CD4-positive, CD25-positive, alpha-beta regulatory T cell (primary cell): ENCODE measurements around the gene AGBL1. TPM values are rescaled to one million over a fixed set of nuclear protein-coding genes. Genes with fewer than 3 reads are reported as not detected.

Source experiments
- ATAC-seq, 2 donors: fragments of 150-1000 bp; cut with Tn5 transposase; one replicate each; pipeline ENCODE4 v1.10.0; 2021; ENCODE audit warnings: low read depth in 2 of 2, moderate number of reproducible peaks in 2 of 2, moderate library complexity in 1 of 2
- DNase-seq, 3 donors: peaks; one replicate each; pipeline versions ENCODE4 v3.0.0 to v3.0.0-alpha.2; 2012 to 2022; ENCODE audit warnings: mixed read lengths in 1 of 3
- H3K27ac ChIP-seq: one replicate; pipeline ENCODE4 v1.7.0; 2013; ENCODE audit warnings: mild to moderate bottlenecking, low read length; ENCODE audit not compliant: insufficient read depth, poor library complexity, severe bottlenecking
- H3K27me3 ChIP-seq: one replicate; pipeline ENCODE4 v1.7.0; 2013; ENCODE audit warnings: low read length; ENCODE audit not compliant: control insufficient read depth, insufficient read depth
- H3K36me3 ChIP-seq: one replicate; pipeline ENCODE4 v1.7.0; 2013; ENCODE audit warnings: mild to moderate bottlenecking, low read length, moderate library complexity; ENCODE audit not compliant: control insufficient read depth, insufficient read depth
- H3K4me1 ChIP-seq: 2 replicates; pipeline ENCODE4 v1.7.0; 2013; ENCODE audit warnings: mild to moderate bottlenecking, low read length; ENCODE audit not compliant: insufficient read depth, control insufficient read depth, poor library complexity, severe bottlenecking
- H3K4me3 ChIP-seq: one replicate; pipeline ENCODE4 v1.7.0; 2013; ENCODE audit warnings: low read depth, mild to moderate bottlenecking, low read length, moderate library complexity
- H3K9me3 ChIP-seq, 2 experiments: 1 replicate in 1 of 2; 2 replicates in 1 of 2; pipeline ENCODE4 v1.7.0; 2013; ENCODE audit warnings: low read length in 2 of 2, mild to moderate bottlenecking in 1 of 2, moderate library complexity in 1 of 2; ENCODE audit not compliant: control insufficient read depth in 2 of 2
- H3K27ac Mint-ChIP-seq, 3 donors: one replicate each; pipeline ENCODE4 v1.8.0; 2020 to 2022; ENCODE audit warnings: mild to moderate bottlenecking in 3 of 3, mixed read lengths in 3 of 3, moderate library complexity in 2 of 3
- H3K27me3 Mint-ChIP-seq: one replicate; pipeline ENCODE4 v1.8.0; 2022; ENCODE audit warnings: mild to moderate bottlenecking, mixed read lengths
- H3K36me3 Mint-ChIP-seq: one replicate; pipeline ENCODE4 v1.8.0; 2020; ENCODE audit warnings: mixed read lengths
- H3K4me1 Mint-ChIP-seq, 4 donors: one replicate each; pipeline ENCODE4 v1.8.0; 2020 to 2022; ENCODE audit warnings: mixed read lengths in 4 of 4, mild to moderate bottlenecking in 1 of 4
- H3K4me3 Mint-ChIP-seq, 4 donors: one replicate each; pipeline ENCODE4 v1.8.0; 2020 to 2022; ENCODE audit warnings: mild to moderate bottlenecking in 4 of 4, mixed read lengths in 4 of 4, moderate library complexity in 3 of 4
- H3K9me3 Mint-ChIP-seq, 7 donors: one replicate each; pipeline ENCODE4 v1.8.0; 2020 to 2022; ENCODE audit warnings: mixed read lengths in 7 of 7, mild to moderate bottlenecking in 3 of 7, moderate library complexity in 2 of 7
- polyA plus RNA-seq, 4 donors: library from polyadenylated mRNA; unstranded; fragments of 300-500 nt; fragmentation: Illumina TruSeq; gene quantifications; one replicate each; pipeline ENCODE4 v1.2.3, GENCODE V29; 2021
- total RNA-seq: library from RNA; stranded (reverse); gene quantifications from one replicate; pipeline ENCODE4 v1.2.3, GENCODE V29; 2022

The AGBL1 gene
- total and polyA plus RNA-seq, 5 donors from 2014 or later = not detected

DNA sequence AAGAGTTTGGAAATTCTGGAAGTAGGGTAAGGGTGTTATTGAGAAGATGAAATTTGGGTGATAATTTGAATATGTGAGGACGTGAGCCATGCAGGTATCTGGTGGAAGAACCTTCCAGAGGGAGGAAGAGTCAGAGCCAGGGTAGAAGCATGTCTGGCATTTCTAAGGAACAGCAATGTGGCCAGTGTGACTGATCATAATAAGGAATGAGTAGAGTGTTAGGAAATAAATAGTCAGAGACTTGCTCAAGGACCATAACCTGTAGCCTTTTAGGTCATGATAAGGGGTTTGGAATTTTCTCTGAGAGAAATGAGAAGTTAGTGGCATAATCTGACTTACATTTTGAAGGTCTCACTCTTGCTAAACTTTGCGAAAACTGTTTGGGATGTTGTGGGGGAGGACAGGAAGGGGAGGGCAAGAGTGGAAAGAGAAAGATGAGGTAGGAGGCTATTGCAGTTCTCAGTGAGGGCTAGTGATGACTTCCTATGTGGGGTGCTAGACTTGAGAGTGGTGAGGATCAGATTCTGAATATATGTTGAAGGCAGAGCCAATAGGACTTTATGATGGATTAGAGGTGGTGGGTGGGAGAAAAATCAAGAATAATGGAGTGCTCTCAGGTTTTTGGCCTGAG is 568.3 kb downstream of the AGBL1 start:
- Histone ChIP-seq H3K9me3 (no peaks in the 10 kb centered on the region), H3K4me3 (no peak overlapping the region), H3K27ac (no peak overlapping the region), H3K27me3 (no peaks in the 10 kb centered on the region), H3K4me1 (peaks cover 10% of the 10 kb centered on the region), H3K36me3 (no peaks in the 10 kb centered on the region)
- no peak for ATAC-seq
- H3K27me3 Mint-ChIP-seq = peaks cover 2% of the 10 kb centered on the region
- H3K4me3 Mint-ChIP-seq = no peak overlapping the region
- no peaks in the 10 kb centered on the region for H3K36me3 Mint-ChIP-seq
- peaks cover 0 to 21% (median 13%) of the 10 kb centered on the region in 4 donors for H3K4me1 Mint-ChIP-seq
- peaks cover 0 to 2% (median 0%) of the 10 kb centered on the region in 7 donors for H3K9me3 Mint-ChIP-seq
- H3K27ac Mint-ChIP-seq = no peak overlapping the region
- no peak for DNase-seq

DNA sequence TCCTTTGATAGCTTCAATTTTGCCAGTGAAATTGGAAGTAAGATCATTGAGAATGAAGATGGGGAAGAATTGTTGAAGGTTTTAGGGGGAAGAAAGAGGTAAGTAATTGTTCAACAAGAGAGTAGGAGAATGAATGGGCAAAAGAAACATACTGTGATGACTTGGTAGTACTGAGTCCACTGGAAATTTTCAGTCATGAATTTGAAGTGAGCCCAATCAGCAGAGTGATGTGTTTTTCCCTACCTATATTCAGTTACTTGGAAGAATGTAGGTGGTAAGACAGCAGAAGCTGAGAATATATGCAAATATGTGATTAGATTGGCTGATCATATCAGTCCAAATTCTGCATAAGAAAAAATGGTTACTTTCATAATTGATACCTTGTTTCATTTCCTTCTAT is 569.6 kb downstream of the AGBL1 start:
- Histone ChIP-seq H3K27ac (no peak overlapping the region), H3K4me1 (peaks cover 23% of the 10 kb centered on the region), H3K9me3 (no peaks in the 10 kb centered on the region), H3K27me3 (no peaks in the 10 kb centered on the region), H3K36me3 (no peaks in the 10 kb centered on the region), H3K4me3 (no peak overlapping the region)
- no peak overlapping the region for H3K27ac Mint-ChIP-seq
- no peaks in the 10 kb centered on the region for H3K27me3 Mint-ChIP-seq
- no peaks in the 10 kb centered on the region for H3K36me3 Mint-ChIP-seq
- H3K4me1 Mint-ChIP-seq = peaks cover 6 to 35% (median 26%) of the 10 kb centered on the region in 4 donors
- peaks cover 0 to 2% (median 0%) of the 10 kb centered on the region in 7 donors for H3K9me3 Mint-ChIP-seq
- no peak for DNase-seq
- ATAC-seq = no peak
- no peak overlapping the region for H3K4me3 Mint-ChIP-seq

DNA sequence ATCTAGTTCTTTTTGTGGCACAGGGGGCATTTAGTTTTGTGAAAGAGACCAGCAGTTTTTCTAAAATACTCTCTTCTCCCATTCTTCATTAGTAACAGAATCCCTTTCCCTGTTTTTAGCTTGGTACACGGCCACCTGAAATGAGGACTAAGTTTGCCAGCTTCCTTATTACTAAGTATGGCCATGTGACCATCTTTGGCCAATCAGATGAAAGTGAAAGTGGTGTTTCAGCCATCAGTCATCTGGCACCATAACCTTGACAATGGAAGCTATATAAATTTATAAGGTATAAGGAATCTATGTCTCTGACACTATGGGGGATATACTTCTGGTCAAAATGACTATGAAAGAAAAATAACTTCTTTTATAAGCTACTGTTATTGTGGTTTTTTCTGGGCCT is 570.4 kb downstream of the AGBL1 start:
- Mint-ChIP-seq H3K9me3 (peaks cover 0 to 2% (median 0%) of the 10 kb centered on the region in 7 donors), H3K4me1 (peaks cover 6 to 41% (median 31%) of the 10 kb centered on the region in 4 donors), H3K27ac (no peak overlapping the region), H3K27me3 (no peaks in the 10 kb centered on the region), H3K36me3 (no peaks in the 10 kb centered on the region), H3K4me3 (no peak overlapping the region)
- H3K4me3 ChIP-seq = no peak overlapping the region
- no peaks in the 10 kb centered on the region for H3K36me3 ChIP-seq
- no peak overlapping the region for H3K27ac ChIP-seq
- H3K9me3 ChIP-seq = no peaks in the 10 kb centered on the region
- H3K4me1 ChIP-seq = peaks cover 31% of the 10 kb centered on the region
- ATAC-seq = no peak
- H3K27me3 ChIP-seq = no peaks in the 10 kb centered on the region
- peak in 1 of 3 donors; percentile 25 for DNase-seq

DNA sequence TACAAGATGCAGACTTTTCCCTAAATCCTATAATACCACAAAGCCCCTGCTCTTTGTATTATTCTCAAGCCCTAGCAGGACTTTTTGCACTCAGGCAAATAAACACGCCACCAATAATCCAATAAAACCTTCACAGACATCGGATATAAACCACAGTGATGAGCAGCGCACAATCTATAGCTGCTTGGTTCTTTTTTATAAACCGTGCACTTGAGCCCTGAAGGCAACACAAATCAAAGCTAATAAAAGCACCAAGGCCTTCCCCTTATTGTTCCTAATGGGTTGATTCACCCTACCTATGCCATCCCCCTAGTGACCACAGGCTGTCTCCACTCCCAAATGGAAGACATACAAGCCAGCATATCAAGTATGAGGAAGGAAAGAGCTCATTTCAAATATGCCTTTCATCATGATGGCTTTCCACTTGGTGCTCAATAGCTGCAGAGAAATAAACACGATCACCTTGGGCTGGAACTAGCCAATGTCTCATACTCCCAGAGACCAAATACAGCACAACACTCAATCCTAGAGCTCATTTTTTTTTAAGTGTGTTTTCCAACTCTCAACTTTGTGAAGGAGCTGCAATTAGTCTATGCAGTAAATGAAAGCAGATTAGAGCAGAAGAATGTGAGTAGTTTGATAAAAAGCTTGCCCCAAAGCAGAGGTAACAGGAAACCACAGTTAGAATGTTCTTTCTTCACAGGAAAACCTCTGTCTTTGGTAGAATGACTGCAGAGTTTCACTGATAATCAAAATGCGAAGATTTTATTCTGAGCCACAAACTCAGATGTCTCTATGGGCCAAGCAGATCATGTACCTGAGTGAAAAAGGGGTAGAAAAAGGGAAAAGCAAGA is 573.9 kb downstream of the AGBL1 start:
- Mint-ChIP-seq H3K36me3 (no peaks in the 10 kb centered on the region), H3K9me3 (peaks cover 0 to 5% (median 0%) of the 10 kb centered on the region in 7 donors), H3K4me3 (peak overlapping the region; percentile 22 to 75 (median 45)), H3K27me3 (no peaks in the 10 kb centered on the region), H3K4me1 (peaks cover 6 to 41% (median 38%) of the 10 kb centered on the region in 4 donors), H3K27ac (peak overlapping the region; percentile 3 to 86 (median 75))
- peaks cover 31% of the 10 kb centered on the region for H3K4me1 ChIP-seq
- ATAC-seq (peak; percentile 58 to 69), DNase-seq (peak in 2 of 3 donors; percentile 36 to 52)
- H3K27ac ChIP-seq = peak overlapping the region; percentile 30
- H3K36me3 ChIP-seq = no peaks in the 10 kb centered on the region
- peak overlapping the region; percentile 62 for H3K4me3 ChIP-seq
- H3K9me3 ChIP-seq = no peaks in the 10 kb centered on the region
- no peaks in the 10 kb centered on the region for H3K27me3 ChIP-seq

DNA sequence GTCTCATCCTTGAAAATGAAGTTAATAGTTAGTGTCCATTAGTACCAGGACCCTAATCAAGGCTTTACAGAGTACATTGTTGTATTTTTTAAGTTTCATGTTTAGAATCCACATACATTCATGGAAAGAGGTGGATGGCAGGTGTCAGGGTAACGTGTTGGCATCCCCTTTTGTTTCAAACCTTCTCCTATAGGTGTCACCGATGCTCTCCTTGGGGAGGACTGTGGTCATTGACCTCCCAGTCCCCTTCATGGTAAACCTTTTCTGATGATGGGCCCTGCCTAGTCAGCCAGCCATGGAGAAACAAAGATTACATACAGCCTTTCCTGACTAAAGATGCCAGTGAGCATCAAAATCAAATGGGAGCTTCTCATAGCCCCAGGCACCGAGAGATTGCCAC is 574.8 kb downstream of the AGBL1 start:
- Mint-ChIP-seq H3K4me1 (peaks cover 6 to 41% (median 38%) of the 10 kb centered on the region in 4 donors), H3K36me3 (no peaks in the 10 kb centered on the region), H3K27ac (peak overlapping the region in 1 of 3 donors; percentile 47), H3K9me3 (peaks cover 0 to 5% (median 0%) of the 10 kb centered on the region in 7 donors), H3K4me3 (peak overlapping the region in 1 of 4 donors; percentile 75), H3K27me3 (no peaks in the 10 kb centered on the region)
- DNase-seq (no peak), ATAC-seq (no peak)
- no peaks in the 10 kb centered on the region for H3K36me3 ChIP-seq
- peaks cover 31% of the 10 kb centered on the region for H3K4me1 ChIP-seq
- no peaks in the 10 kb centered on the region for H3K27me3 ChIP-seq
- no peak overlapping the region for H3K27ac ChIP-seq
- no peak overlapping the region for H3K4me3 ChIP-seq
- no peaks in the 10 kb centered on the region for H3K9me3 ChIP-seq

DNA sequence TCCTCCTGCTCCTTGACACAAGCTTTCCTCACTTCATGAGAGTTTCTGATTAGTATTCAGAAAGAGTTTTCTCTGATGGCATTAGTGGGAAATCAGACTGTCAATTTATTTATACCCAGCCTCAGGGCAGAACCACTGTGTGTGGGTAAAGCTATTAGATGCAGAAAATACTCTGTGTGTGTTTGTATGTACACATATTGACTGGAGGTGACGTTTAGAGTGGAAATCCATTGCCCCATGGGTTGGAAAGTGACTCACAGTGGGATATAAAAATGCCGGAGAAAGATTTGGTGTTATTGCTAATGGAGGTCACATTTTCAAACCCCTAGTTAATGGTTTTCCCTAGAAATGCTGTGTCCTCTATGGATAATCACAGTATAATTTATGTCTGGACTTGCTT is 577.6 kb downstream of the AGBL1 start:
- DNase-seq (no peak), ATAC-seq (no peak)
- peaks cover 6 to 27% (median 26%) of the 10 kb centered on the region in 4 donors for H3K4me1 Mint-ChIP-seq
- no peak overlapping the region for H3K27ac Mint-ChIP-seq
- H3K9me3 ChIP-seq = no peaks in the 10 kb centered on the region
- no peak overlapping the region for H3K4me3 Mint-ChIP-seq
- H3K9me3 Mint-ChIP-seq = peaks cover 0 to 5% (median 0%) of the 10 kb centered on the region in 7 donors
- peaks cover 7% of the 10 kb centered on the region for H3K27me3 Mint-ChIP-seq
- H3K27me3 ChIP-seq = no peaks in the 10 kb centered on the region
- no peak overlapping the region for H3K27ac ChIP-seq
- H3K4me3 ChIP-seq = no peak overlapping the region
- H3K36me3 Mint-ChIP-seq = no peaks in the 10 kb centered on the region
- H3K4me1 ChIP-seq = peaks cover 26% of the 10 kb centered on the region
- H3K36me3 ChIP-seq = no peaks in the 10 kb centered on the region

DNA sequence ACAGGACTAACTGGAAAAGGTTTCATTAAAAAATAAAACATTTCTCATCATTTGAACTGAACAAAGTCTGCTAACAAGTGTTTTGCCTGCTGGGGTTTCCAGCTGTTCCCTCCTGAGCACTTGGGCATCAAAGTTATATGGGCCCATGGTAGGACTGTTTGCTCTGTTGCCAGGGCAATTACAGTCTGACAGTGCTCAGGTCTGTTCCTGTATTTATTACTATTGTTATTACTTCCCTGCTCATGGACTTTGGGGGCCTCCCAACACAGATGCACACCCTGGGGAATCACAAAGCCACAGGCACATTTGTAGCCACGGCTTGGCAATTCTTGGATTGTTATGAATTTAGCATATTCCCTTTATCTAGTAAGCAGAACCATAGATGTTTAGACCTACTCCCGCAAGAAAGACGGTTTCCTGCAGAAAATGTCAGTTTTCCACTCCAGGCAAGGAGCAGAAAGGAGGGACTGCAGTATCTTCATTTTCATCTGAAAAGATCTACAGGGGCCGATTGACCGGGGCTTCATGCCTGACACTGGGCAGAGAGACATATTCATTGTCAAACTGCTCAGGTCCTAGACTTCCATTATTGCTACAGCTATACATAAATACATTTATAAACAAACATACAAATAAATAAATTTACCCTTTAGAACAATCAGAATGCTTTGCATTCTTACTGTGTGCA is 580.2 kb downstream of the AGBL1 start:
- no peak for DNase-seq
- no peak overlapping the region for H3K4me3 ChIP-seq
- H3K4me1 Mint-ChIP-seq = peaks cover 0 to 11% (median 3%) of the 10 kb centered on the region in 4 donors
- peaks cover 18% of the 10 kb centered on the region for H3K27me3 Mint-ChIP-seq
- H3K9me3 Mint-ChIP-seq = peaks cover 0 to 5% (median 0%) of the 10 kb centered on the region in 7 donors
- H3K27ac ChIP-seq = no peak overlapping the region
- no peaks in the 10 kb centered on the region for H3K27me3 ChIP-seq
- H3K36me3 ChIP-seq = no peaks in the 10 kb centered on the region
- no peak for ATAC-seq
- no peak overlapping the region for H3K4me3 Mint-ChIP-seq
- no peak overlapping the region for H3K27ac Mint-ChIP-seq
- H3K36me3 Mint-ChIP-seq = no peaks in the 10 kb centered on the region
- peaks cover 2% of the 10 kb centered on the region for H3K4me1 ChIP-seq
- no peaks in the 10 kb centered on the region for H3K9me3 ChIP-seq
